Measurements from ENCODE around the gene LCMT1.
"Not testable (repeated sequence)": the region's sequence is repeated elsewhere in the genome, so short reads cannot be mapped to it uniquely, and the experiment has no call there.

The LCMT1 gene

GRCh38 chr16:25167920-25168319, 56.4 kb downstream of the LCMT1 start:
- not testable (repeated sequence) for H3K4me3 ChIP-seq (ENCODE audit: extremely low read depth, insufficient read depth, low read length, poor library complexity, severe bottlenecking); H3K9me3 ChIP-seq (ENCODE audit: control insufficient read depth, low read length); H3K27ac ChIP-seq (ENCODE audit: low read depth, low read length, severe bottlenecking); H3K4me1 ChIP-seq (ENCODE audit: control insufficient read depth, insufficient read depth, low read length, poor library complexity, severe bottlenecking)
- 93 to 96% methylated on average over 7 to 9 of the region's 9 CpGs for WGBS, 2 experiments (ENCODE audit: insufficient coverage in 2 of 2)
- peaks cover 86% of the 10 kb centered on the region for H3K36me3 ChIP-seq (ENCODE audit: control insufficient read depth, insufficient read depth, low read length)

GRCh38 chr16:25171390-25171789, 59.8 kb downstream of the LCMT1 start:
- no peaks in the 10 kb centered on the region for H3K4me1 ChIP-seq (ENCODE audit: control insufficient read depth, insufficient read depth, low read length, poor library complexity, severe bottlenecking)
- peaks cover 81% of the 10 kb centered on the region for H3K36me3 ChIP-seq (ENCODE audit: control insufficient read depth, insufficient read depth, low read length)
- no peaks in the 10 kb centered on the region for H3K9me3 ChIP-seq (ENCODE audit: control insufficient read depth, low read length)
- no CpG with 5 or more reads among the region's 5 CpGs for WGBS, 2 experiments (ENCODE audit: insufficient coverage in 2 of 2)
- H3K27ac ChIP-seq (ENCODE audit: low read depth, low read length, severe bottlenecking): no peak overlapping the region
- no peak overlapping the region for H3K4me3 ChIP-seq (ENCODE audit: extremely low read depth, insufficient read depth, low read length, poor library complexity, severe bottlenecking)

- H3K36me3 ChIP-seq (ENCODE audit: control insufficient read depth, insufficient read depth, low read length): peaks cover 74% of the 10 kb centered on the region
- WGBS, 2 experiments (ENCODE audit: insufficient coverage in 2 of 2): 98 to 99% methylated on average over 7 to 8 of the region's 8 CpGs
- no peaks in the 10 kb centered on the region for H3K4me1 ChIP-seq (ENCODE audit: control insufficient read depth, insufficient read depth, low read length, poor library complexity, severe bottlenecking)
- H3K9me3 ChIP-seq (ENCODE audit: control insufficient read depth, low read length): no peaks in the 10 kb centered on the region
- H3K4me3 ChIP-seq (ENCODE audit: extremely low read depth, insufficient read depth, low read length, poor library complexity, severe bottlenecking): no peak overlapping the region
- no peak overlapping the region for H3K27ac ChIP-seq (ENCODE audit: low read depth, low read length, severe bottlenecking)
Measured at GRCh38 chr16:25172831-25173230, 61.3 kb downstream of the LCMT1 start.

- no CpG with 5 or more reads among the region's 2 CpGs for WGBS, 2 experiments (ENCODE audit: insufficient coverage in 2 of 2)
- Histone ChIP-seq H3K36me3 (ENCODE audit: control insufficient read depth, insufficient read depth, low read length) (peaks cover 70% of the 10 kb centered on the region), H3K4me1 (ENCODE audit: control insufficient read depth, insufficient read depth, low read length, poor library complexity, severe bottlenecking) (no peaks in the 10 kb centered on the region), H3K4me3 (ENCODE audit: extremely low read depth, insufficient read depth, low read length, poor library complexity, severe bottlenecking) (no peak overlapping the region), H3K27ac (ENCODE audit: low read depth, low read length, severe bottlenecking) (no peak overlapping the region), H3K9me3 (ENCODE audit: control insufficient read depth, low read length) (no peaks in the 10 kb centered on the region)
Measured at GRCh38 chr16:25174285-25174684, 62.7 kb downstream of the LCMT1 start.

- 94 to 98% methylated on average over 5 to 7 of the region's 7 CpGs for WGBS, 2 experiments (ENCODE audit: insufficient coverage in 2 of 2)
Measured at GRCh38 chr16:25176136-25176535, 64.6 kb downstream of the LCMT1 start.

DNA sequence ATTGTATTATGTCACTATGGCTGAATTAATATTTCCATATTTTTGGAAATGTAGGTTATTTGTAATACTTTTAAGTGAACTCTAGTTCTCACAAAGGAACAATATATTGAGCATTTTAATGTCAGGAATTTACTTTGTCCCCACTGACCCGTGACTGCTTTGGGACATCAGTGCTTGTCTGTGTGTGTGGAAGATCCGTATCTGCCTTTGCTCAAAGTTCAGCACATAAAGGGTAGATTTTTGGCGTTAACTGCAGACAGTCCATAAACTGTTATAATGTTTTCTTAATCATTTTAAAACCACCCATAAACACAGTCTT, 65.9 kb downstream of the LCMT1 start:
- Histone ChIP-seq H3K36me3 (ENCODE audit: control insufficient read depth, insufficient read depth, low read length) (peaks cover 39% of the 10 kb centered on the region), H3K4me1 (ENCODE audit: control insufficient read depth, insufficient read depth, low read length, poor library complexity, severe bottlenecking) (no peaks in the 10 kb centered on the region), H3K4me3 (ENCODE audit: extremely low read depth, insufficient read depth, low read length, poor library complexity, severe bottlenecking) (no peak overlapping the region), H3K27ac (ENCODE audit: low read depth, low read length, severe bottlenecking) (no peak overlapping the region), H3K9me3 (ENCODE audit: control insufficient read depth, low read length) (no peaks in the 10 kb centered on the region)
- WGBS, 2 experiments (ENCODE audit: insufficient coverage in 2 of 2): 100% methylated on average over 2 of the region's 3 CpGs; no CpG with 5 or more reads in 1 of the 2 experiments

More at GRCh38 chr16:25176136-25176535, 64.6 kb downstream of the LCMT1 start:
- H3K36me3 ChIP-seq (ENCODE audit: control insufficient read depth, insufficient read depth, low read length): peaks cover 52% of the 10 kb centered on the region
- no peaks in the 10 kb centered on the region for H3K4me1 ChIP-seq (ENCODE audit: control insufficient read depth, insufficient read depth, low read length, poor library complexity, severe bottlenecking)
- no peak overlapping the region for H3K4me3 ChIP-seq (ENCODE audit: extremely low read depth, insufficient read depth, low read length, poor library complexity, severe bottlenecking)
- no peaks in the 10 kb centered on the region for H3K9me3 ChIP-seq (ENCODE audit: control insufficient read depth, low read length)
- H3K27ac ChIP-seq (ENCODE audit: low read depth, low read length, severe bottlenecking): no peak overlapping the region

DNA sequence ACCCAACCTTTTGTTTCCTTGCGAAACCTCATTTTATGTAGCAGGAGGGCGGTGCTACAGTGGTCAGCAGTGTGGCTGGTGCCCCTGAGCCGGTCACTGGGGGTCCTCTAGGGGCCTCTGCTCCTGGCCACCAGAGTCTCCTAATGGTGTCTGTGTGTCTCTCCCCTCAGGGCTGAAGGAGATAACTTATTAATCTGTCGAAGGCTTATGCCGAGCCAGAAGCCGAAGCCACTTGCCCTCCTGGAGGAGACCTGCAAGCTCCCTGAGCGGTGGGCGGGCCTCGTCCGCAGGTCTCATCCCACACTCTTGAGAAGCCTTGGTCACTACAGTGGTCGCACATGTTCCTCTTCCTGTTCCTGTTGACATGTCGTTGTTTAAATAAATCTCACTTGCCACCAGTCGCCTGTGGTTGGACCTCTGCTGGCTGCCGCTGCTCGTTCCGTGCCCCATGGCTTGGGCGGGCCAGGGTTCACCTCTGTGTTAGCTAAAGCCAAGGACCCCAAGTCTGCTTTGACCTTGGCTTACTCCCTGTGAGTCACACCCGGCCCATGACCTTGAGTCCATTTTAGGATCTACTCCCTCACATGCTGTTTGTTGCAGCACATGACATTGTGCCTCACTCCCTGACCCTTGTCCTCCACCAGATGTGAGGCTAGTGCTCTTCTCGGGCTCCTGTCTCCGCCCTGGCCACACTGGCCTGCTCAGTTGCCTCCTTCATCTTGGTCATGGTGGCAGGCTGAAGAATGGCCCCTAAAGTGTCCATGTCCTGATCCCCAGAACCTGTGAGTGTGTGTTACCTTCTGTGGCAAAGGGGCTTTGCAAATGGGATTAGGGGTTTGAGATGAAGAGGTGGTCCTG, 66.5 kb downstream of the LCMT1 start:
- H3K4me3 ChIP-seq (ENCODE audit: extremely low read depth, insufficient read depth, low read length, poor library complexity, severe bottlenecking): no peak overlapping the region
- no peak overlapping the region for H3K27ac ChIP-seq (ENCODE audit: low read depth, low read length, severe bottlenecking)
- no peaks in the 10 kb centered on the region for H3K9me3 ChIP-seq (ENCODE audit: control insufficient read depth, low read length)
- WGBS, 2 experiments (ENCODE audit: insufficient coverage in 2 of 2): 95 to 98% methylated on average over 20 of the region's 20 CpGs
- H3K36me3 ChIP-seq (ENCODE audit: control insufficient read depth, insufficient read depth, low read length): peaks cover 33% of the 10 kb centered on the region
- no peaks in the 10 kb centered on the region for H3K4me1 ChIP-seq (ENCODE audit: control insufficient read depth, insufficient read depth, low read length, poor library complexity, severe bottlenecking)

DNA sequence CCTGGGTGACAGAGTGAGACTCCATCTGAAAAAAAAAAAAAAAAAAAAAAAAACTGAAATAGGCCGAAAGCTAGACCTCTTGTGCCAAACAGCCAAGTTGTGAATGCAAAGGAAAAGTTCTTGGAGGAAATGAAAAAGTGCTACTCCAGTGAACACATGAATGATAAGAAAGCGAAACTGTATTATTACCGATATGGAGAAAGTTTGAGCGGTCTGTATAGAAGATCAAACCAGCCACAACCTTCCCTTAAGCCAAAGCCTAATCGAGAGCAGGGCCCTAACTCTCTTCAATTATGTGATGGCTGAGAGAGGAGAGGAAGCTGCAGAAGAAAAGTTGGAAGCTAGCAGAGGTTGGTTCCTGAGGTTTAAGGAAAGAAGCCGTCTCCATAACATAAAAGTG, 69.7 kb downstream of the LCMT1 start:
- 89 to 100% methylated on average over 1 to 2 of the region's 6 CpGs for WGBS, 2 experiments (ENCODE audit: insufficient coverage in 2 of 2)
- H3K9me3 ChIP-seq (ENCODE audit: control insufficient read depth, low read length); H3K27ac ChIP-seq (ENCODE audit: low read depth, low read length, severe bottlenecking): not testable (repeated sequence)

GRCh38 chr16:25184771-25185170, 73.2 kb downstream of the LCMT1 start:
- Histone ChIP-seq H3K36me3 (ENCODE audit: control insufficient read depth, insufficient read depth, low read length) (no peaks in the 10 kb centered on the region), H3K4me1 (ENCODE audit: control insufficient read depth, insufficient read depth, low read length, poor library complexity, severe bottlenecking) (no peaks in the 10 kb centered on the region), H3K4me3 (ENCODE audit: extremely low read depth, insufficient read depth, low read length, poor library complexity, severe bottlenecking) (no peak overlapping the region), H3K27ac (ENCODE audit: low read depth, low read length, severe bottlenecking) (no peak overlapping the region), H3K9me3 (ENCODE audit: control insufficient read depth, low read length) (no peaks in the 10 kb centered on the region)
- WGBS, 2 experiments (ENCODE audit: insufficient coverage in 2 of 2): no CpG with 5 or more reads among the region's 3 CpGs

More for the DNA sequence above, 69.7 kb downstream of the LCMT1 start:
- not testable (repeated sequence) for H3K4me1 ChIP-seq (ENCODE audit: control insufficient read depth, insufficient read depth, low read length, poor library complexity, severe bottlenecking); H3K36me3 ChIP-seq (ENCODE audit: control insufficient read depth, insufficient read depth, low read length); H3K4me3 ChIP-seq (ENCODE audit: extremely low read depth, insufficient read depth, low read length, poor library complexity, severe bottlenecking)

- no peaks in the 10 kb centered on the region for H3K9me3 ChIP-seq (ENCODE audit: control insufficient read depth, low read length)
- H3K4me3 ChIP-seq (ENCODE audit: extremely low read depth, insufficient read depth, low read length, poor library complexity, severe bottlenecking): no peak overlapping the region
- no peaks in the 10 kb centered on the region for H3K36me3 ChIP-seq (ENCODE audit: control insufficient read depth, insufficient read depth, low read length)
- no peaks in the 10 kb centered on the region for H3K4me1 ChIP-seq (ENCODE audit: control insufficient read depth, insufficient read depth, low read length, poor library complexity, severe bottlenecking)
- H3K27ac ChIP-seq (ENCODE audit: low read depth, low read length, severe bottlenecking): no peak overlapping the region
- WGBS, 2 experiments (ENCODE audit: insufficient coverage in 2 of 2): 93 to 94% methylated on average over 3 of the region's 3 CpGs
Measured at GRCh38 chr16:25187491-25187795, 75.9 kb downstream of the LCMT1 start.

DNA sequence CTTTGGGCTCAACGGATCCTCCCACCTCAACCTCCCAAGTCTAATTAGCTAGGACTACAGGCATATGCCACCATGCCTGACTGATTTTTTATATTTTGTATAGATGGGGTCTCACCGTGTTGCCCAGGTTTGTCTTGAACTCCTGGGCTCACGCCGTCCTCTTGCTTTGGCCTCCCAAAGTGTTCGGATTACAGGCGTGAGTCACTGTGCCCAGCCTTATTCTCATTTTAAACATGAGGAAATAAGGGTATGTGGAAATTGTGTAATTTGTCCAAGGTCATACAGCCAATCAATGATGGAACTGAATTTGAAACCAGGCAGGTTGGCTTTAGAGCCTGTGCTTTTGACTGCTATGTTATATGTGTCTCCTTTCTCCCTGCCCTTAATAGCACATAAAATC, 77.8 kb downstream of the LCMT1 start:
- Histone ChIP-seq H3K36me3 (ENCODE audit: control insufficient read depth, insufficient read depth, low read length) (no peaks in the 10 kb centered on the region), H3K4me1 (ENCODE audit: control insufficient read depth, insufficient read depth, low read length, poor library complexity, severe bottlenecking) (no peaks in the 10 kb centered on the region), H3K27ac (ENCODE audit: low read depth, low read length, severe bottlenecking) (no peak overlapping the region), H3K4me3 (ENCODE audit: extremely low read depth, insufficient read depth, low read length, poor library complexity, severe bottlenecking) (no peak overlapping the region), H3K9me3 (ENCODE audit: control insufficient read depth, low read length) (no peaks in the 10 kb centered on the region)
- 84% methylated on average over 5 of the region's 6 CpGs; no CpG with 5 or more reads in 1 of the 2 experiments for WGBS, 2 experiments (ENCODE audit: insufficient coverage in 2 of 2)

Data from mesodermal cell (in vitro differentiated cells).